Spleen (tissue), 11 donors: ENCODE data around the gene LSM2. TPM values are rescaled to one million over a fixed set of nuclear protein-coding genes. Genes with fewer than 3 reads are reported as not detected.
A peak's percentile ranks its signal among the peaks of the same experiment; 100 is the strongest.

Experiments
- DNase-seq: peaks from one replicate; pipeline ENCODE4 v3.0.0-alpha.2; 2020
- H3K27ac ChIP-seq, 8 donors: fragments of 200-600 bp; sonication (generic) in 7 of 8; 1 replicate in 4 of 8; 2 replicates in 4 of 8; pipeline versions ENCODE4 v1.5.0 to v1.8.0; 2016 to 2021; ENCODE audit warnings: inconsistent platforms in 4 of 8, mild to moderate bottlenecking in 4 of 8, moderate library complexity in 1 of 8
- H3K27me3 ChIP-seq, 7 donors: fragments of 200-600 bp; sonication (generic) in 6 of 7; replicated peaks in 1 of 7; 1 replicate in 4 of 7; 2 replicates in 3 of 7; pipeline versions ENCODE4 v1.5.0 to v1.8.0; 2016 to 2021; ENCODE audit warnings: inconsistent platforms in 3 of 7, mild to moderate bottlenecking in 1 of 7
- H3K36me3 ChIP-seq, 6 donors: fragments of 200-600 bp; sonication (generic) in 5 of 6; 1 replicate in 4 of 6; 2 replicates in 2 of 6; pipeline versions ENCODE4 v1.5.0 to v1.8.0; 2016 to 2021; ENCODE audit warnings: inconsistent platforms in 2 of 6
- H3K4me1 ChIP-seq, 6 donors: fragments of 200-600 bp; sonication (generic) in 5 of 6; 1 replicate in 3 of 6; 2 replicates in 3 of 6; pipeline versions ENCODE4 v1.5.0 to v1.8.0; 2016 to 2021; ENCODE audit warnings: inconsistent platforms in 3 of 6
- H3K4me3 ChIP-seq, 8 donors: fragments of 200-600 bp; sonication (generic) in 7 of 8; 1 replicate in 4 of 8; 2 replicates in 4 of 8; pipeline versions ENCODE4 v1.5.0 to v1.8.0; 2016 to 2021; ENCODE audit warnings: inconsistent platforms in 4 of 8, mild to moderate bottlenecking in 4 of 8, moderate library complexity in 2 of 8
- H3K9me3 ChIP-seq, 8 donors: fragments of 200-600 bp; sonication (generic) in 7 of 8; 1 replicate in 4 of 8; 2 replicates in 4 of 8; pipeline versions ENCODE4 v1.5.0 to v1.8.0; 2016 to 2021; ENCODE audit warnings: inconsistent platforms in 4 of 8
- POLR2A ChIP-seq, 3 donors: fragments of 450-650 bp; IDR thresholded peaks; one replicate each; pipeline ENCODE4 v1.5.1; 2017; ENCODE audit warnings: antibody characterized with exemption in 3 of 3, mild to moderate bottlenecking in 1 of 3
- POLR2AphosphoS5 ChIP-seq, 3 donors: sonication (generic); formaldehyde crosslinking; IDR thresholded peaks; one replicate each; pipeline ENCODE4 v1.5.1; 2017; ENCODE audit warnings: antibody characterized with exemption in 3 of 3
- WGBS, 5 donors: extraction: QIAGEN DNeasy Blood & Tissue Kit in 3 of 5; methylation state at CpG; one replicate each; pipeline versions ENCODE4 v1.1.5 to v1.1.7; 2013 to 2018; 5-methylcytosine and 5-hydroxymethylcytosine counted together
- intact Hi-C: fragments of 100-400 bp; cut with DNase I; formaldehyde crosslinking; loops from one replicate; pipeline ENCODE4 v1.15.0; 2023; ENCODE audit warnings: low total_unique reads
- polyA plus RNA-seq, 3 donors: library from polyadenylated mRNA; stranded (reverse); fragments of 200-250 nt; gene quantifications; one replicate each; pipeline ENCODE4 v1.2.1, GENCODE V29; 2013
- total RNA-seq, 7 donors: library from RNA; depleted of rRNA in 3 of 7; stranded (reverse); fragments of >200 nt in 3 of 7; fragmentation: NEBNext Ultra II Directional in 4 of 7; extraction: Animal tissue kit (Norgen Biotek cat#: 25700) in 4 of 7; gene quantifications; one replicate each; pipeline versions ENCODE4 v1.1.0 to v1.2.1, GENCODE V29; 2016 to 2021
- TF ChIP-seq, protein P1 (sequence below), 11 experiments: fragments of 200-600 bp in 7 of 11; fragments of 450-650 bp in 4 of 11; sonication (generic) in 4 of 11; IDR thresholded peaks in 8 of 11; conservative IDR thresholded peaks in 3 of 11; 1 replicate in 7 of 11; 2 replicates in 4 of 11; pipeline versions ENCODE4 v1.4.0 to v1.8.0; 2016 to 2021; ENCODE audit warnings: antibody characterized with exemption in 11 of 11, inconsistent platforms in 4 of 11, mild to moderate bottlenecking in 1 of 11
- donor health status: healthy with polysubstance abuse.
- donor health status: DM: no; HTN: no; CAD: no; lungs with moderate emphysema.
- donor health status: DM: no; HTN: no; CAD: no.
- donor health status: Bipolar disorder and iron deficiency.
- donor health status: healthy.
- donor health status: DM: no; HTN: no; CAD: no.
- donor health status: DM: yes; HTN: yes; CAD: no.

Gene LSM2
- total and polyA plus RNA-seq, 10 donors = 35.9 to 98.9 (median 51.6) TPM

DNA sequence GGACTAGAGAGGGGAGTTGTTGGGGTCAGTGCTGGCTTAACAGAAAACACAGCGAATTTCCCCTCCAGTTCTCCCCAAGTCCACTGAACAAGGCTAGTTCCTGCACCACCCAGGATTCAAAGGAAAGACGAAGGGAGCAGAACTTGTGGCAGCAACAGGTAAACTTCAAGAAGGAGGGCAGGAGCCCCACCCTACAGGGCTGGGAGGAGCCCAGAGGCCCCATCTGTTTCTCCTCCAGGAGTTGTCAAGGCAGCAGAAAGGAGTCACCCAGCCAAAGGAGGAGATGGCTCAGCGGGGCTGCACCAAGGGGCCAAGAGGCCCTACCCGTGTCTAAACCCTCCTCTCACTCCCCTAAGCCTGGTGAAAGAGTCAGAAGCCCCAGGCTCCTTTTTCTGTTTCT lies 42.6 kb downstream of the LSM2 start:
- Histone ChIP-seq H3K4me1 (peaks cover 0 to 27% (median 13%) of the 10 kb centered on the region in 6 donors), H3K27ac (no peak overlapping the region), H3K27me3 (no peaks in the 10 kb centered on the region), H3K4me3 (no peak overlapping the region), H3K36me3 (peaks cover 0 to 42% (median 7%) of the 10 kb centered on the region in 6 donors), H3K9me3 (no peaks in the 10 kb centered on the region)
- intact Hi-C loops = no loop called here
- WGBS, 5 donors = 84 to 91% (median 87%) methylated on average over 4 of the region's 4 CpGs
- TF ChIP-seq POLR2AphosphoS5 (IDR thresholded peaks at IDR 0.05) (no peak), POLR2A (IDR thresholded peaks at IDR 0.05) (no peak)
- TF ChIP-seq, protein P1, sequence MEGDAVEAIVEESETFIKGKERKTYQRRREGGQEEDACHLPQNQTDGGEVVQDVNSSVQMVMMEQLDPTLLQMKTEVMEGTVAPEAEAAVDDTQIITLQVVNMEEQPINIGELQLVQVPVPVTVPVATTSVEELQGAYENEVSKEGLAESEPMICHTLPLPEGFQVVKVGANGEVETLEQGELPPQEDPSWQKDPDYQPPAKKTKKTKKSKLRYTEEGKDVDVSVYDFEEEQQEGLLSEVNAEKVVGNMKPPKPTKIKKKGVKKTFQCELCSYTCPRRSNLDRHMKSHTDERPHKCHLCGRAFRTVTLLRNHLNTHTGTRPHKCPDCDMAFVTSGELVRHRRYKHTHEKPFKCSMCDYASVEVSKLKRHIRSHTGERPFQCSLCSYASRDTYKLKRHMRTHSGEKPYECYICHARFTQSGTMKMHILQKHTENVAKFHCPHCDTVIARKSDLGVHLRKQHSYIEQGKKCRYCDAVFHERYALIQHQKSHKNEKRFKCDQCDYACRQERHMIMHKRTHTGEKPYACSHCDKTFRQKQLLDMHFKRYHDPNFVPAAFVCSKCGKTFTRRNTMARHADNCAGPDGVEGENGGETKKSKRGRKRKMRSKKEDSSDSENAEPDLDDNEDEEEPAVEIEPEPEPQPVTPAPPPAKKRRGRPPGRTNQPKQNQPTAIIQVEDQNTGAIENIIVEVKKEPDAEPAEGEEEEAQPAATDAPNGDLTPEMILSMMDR (IDR thresholded peaks at IDR 0.05 in 8 of 11, conservative IDR thresholded peaks at IDR 0.05 in 3 of 11) = no peak
- peak; percentile 34 for DNase-seq

DNA sequence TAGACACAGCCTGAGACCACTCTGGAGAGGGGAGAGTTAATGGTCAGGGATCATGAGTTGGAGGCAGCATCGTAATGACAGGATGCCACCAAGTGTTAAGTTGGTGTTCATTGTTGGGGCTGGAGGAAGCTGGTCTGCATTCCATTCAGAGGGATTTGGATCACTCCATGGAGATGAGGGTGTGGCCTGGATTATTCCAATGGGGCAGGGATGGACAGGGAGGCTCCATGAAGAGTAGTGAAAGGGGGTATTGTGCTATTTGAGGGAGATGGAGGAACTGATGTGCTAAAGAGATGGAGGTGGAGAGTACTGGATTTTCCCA lies 43.2 kb downstream of the LSM2 start:
- H3K4me1 ChIP-seq = peaks cover 0 to 24% (median 9%) of the 10 kb centered on the region in 6 donors
- intact Hi-C loops = no loop called here
- H3K4me3 ChIP-seq = no peak overlapping the region
- 52 to 70% (median 60%) methylated on average over 1 of the region's 1 CpG for WGBS, 5 donors
- peaks cover 0 to 47% (median 7%) of the 10 kb centered on the region in 6 donors for H3K36me3 ChIP-seq
- H3K27ac ChIP-seq = peak overlapping the region in 3 of 8 donors; percentile 6 to 20 (median 10)
- TF ChIP-seq POLR2A (IDR thresholded peaks at IDR 0.05) = no peak
- TF ChIP-seq POLR2AphosphoS5 (IDR thresholded peaks at IDR 0.05) = no peak
- TF ChIP-seq, protein P1 (IDR thresholded peaks at IDR 0.05 in 8 of 11, conservative IDR thresholded peaks at IDR 0.05 in 3 of 11) = no peak
- no peak for DNase-seq
- H3K9me3 ChIP-seq = no peaks in the 10 kb centered on the region
- no peaks in the 10 kb centered on the region for H3K27me3 ChIP-seq

DNA sequence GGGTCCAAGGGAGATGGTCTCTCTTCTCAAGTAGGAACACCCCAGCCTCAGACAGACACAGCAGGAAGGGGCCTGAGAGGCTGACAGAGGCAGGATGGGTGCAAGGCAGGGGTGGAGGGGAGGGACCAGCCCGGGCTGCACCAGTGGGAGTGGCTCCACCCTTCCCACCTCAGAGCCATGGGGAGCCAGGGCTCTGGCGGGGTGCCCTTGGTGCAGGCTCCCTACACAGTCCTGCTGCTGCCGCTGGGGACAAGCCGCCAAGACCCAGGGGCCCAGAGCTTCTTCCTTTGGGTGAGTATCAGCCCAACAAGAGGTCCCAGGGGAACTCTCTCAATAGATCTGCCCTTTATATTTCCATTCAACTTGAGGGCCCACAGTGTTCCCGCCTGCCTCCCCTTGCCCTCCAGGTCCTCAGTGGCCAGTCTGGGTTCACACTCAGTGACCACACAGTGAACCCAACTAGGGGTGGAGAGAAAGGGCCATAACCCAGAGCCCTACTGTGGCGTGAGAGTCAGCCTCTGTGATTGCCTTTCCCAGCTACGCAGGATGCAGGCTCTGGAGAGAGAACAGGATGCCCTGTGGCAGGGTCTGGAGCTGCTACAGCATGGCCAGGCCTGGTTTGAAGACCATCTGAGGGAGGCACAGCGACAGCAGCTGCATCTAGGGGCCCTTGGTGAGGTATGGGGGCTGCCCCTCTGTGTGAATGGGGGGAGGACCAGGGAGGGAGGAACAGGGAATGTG lies 43.7 kb downstream of the LSM2 start:
- 74 to 87% (median 83%) methylated on average over 8 of the region's 8 CpGs for WGBS, 5 donors
- no peak for TF ChIP-seq POLR2A (IDR thresholded peaks at IDR 0.05)
- TF ChIP-seq, protein P1 (IDR thresholded peaks at IDR 0.05 in 8 of 11, conservative IDR thresholded peaks at IDR 0.05 in 3 of 11) = no peak
- TF ChIP-seq POLR2AphosphoS5 (IDR thresholded peaks at IDR 0.05) = no peak
- intact Hi-C loops = no loop called here
- DNase-seq = peak; percentile 56
- Histone ChIP-seq H3K27ac (peak overlapping the region in 3 of 8 donors; percentile 6 to 20 (median 10)), H3K27me3 (no peaks in the 10 kb centered on the region), H3K9me3 (no peaks in the 10 kb centered on the region), H3K36me3 (peaks cover 0 to 52% (median 7%) of the 10 kb centered on the region in 6 donors), H3K4me3 (no peak overlapping the region), H3K4me1 (peaks cover 0 to 18% (median 6%) of the 10 kb centered on the region in 6 donors)

DNA sequence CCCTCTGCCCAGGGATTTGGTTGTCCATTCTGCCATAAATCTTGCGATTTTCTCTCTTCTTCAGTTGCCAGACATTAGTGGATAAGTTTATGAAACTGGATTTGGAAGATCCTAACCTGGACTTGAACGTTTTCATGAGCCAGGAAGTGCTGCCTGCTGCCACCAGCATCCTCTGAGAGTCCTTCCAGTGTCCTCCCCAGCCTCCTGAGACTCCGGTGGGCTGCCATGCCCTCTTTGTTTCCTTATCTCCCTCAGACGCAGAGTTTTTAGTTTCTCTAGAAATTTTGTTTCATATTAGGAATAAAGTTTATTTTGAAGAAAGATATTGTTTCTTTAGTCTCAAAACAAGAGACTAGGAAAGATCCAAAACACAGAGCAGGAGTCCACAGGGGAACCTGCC lies 44.4 kb downstream of the LSM2 start, which contains the start of gene SAPCD1:
Gene SAPCD1 (plus strand): TSS at position 301 of the 400 bp plus-strand sequence. CDS start 399 bp downstream, outside the sequence.
- 79 to 84% (median 82%) methylated on average over 4 of the region's 4 CpGs for WGBS, 5 donors
- Histone ChIP-seq H3K27ac (peak within 1 kb of the TSS in 3 of 8 donors; percentile 6 to 20 (median 10)), H3K4me3 (no peak within 1 kb of the TSS), H3K36me3 (peaks cover 0 to 52% (median 7%) of the 10 kb centered on the region in 6 donors), H3K9me3 (no peaks in the 10 kb centered on the region), H3K27me3 (no peaks in the 10 kb centered on the region), H3K4me1 (peaks cover 0 to 15% (median 5%) of the 10 kb centered on the region in 6 donors)
- DNase-seq = peak; percentile 16
- TF ChIP-seq POLR2AphosphoS5 (IDR thresholded peaks at IDR 0.05) (no peak), POLR2A (IDR thresholded peaks at IDR 0.05) (no peak)
- TF ChIP-seq, protein P1 (IDR thresholded peaks at IDR 0.05 in 8 of 11, conservative IDR thresholded peaks at IDR 0.05 in 3 of 11) = no peak
- intact Hi-C loops = no loop called here
